H1 (cell line): ENCODE measurements around the gene POU5F1.

Experiments used
- BACH1 ChIP-seq: IDR thresholded peaks from 2 replicates; pipeline ENCODE4 v1.6.1; 2012; ENCODE audit warnings: low read length, improper control_type of control experiment
- CTCF ChIP-seq, 3 experiments: IDR thresholded peaks; 1 replicate in 2 of 3; 2 replicates in 1 of 3; pipeline versions ENCODE4 v1.5.1 to v1.6.1; 2011; ENCODE audit warnings: low read length in 3 of 3, mild to moderate bottlenecking in 3 of 3, inconsistent platforms in 2 of 3, low read depth in 1 of 3, moderate library complexity in 1 of 3; ENCODE audit not compliant: insufficient read depth in 1 of 3; ENCODE audit errors: control extremely low read depth in 1 of 3
- EP300 ChIP-seq, 2 experiments: IDR thresholded peaks; 1 replicate in 1 of 2; 2 replicates in 1 of 2; pipeline ENCODE4 v1.6.1; 2011 to 2012; ENCODE audit warnings: low read depth in 2 of 2, low read length in 2 of 2, mild to moderate bottlenecking in 2 of 2, borderline replicate concordance in 1 of 2, inconsistent platforms in 1 of 2, moderate library complexity in 1 of 2
- MAX ChIP-seq: IDR thresholded peaks from 2 replicates; pipeline ENCODE4 v1.6.1; 2012; ENCODE audit warnings: inconsistent platforms
- POLR2AphosphoS5 ChIP-seq: IDR thresholded peaks from 2 replicates; pipeline ENCODE4 v1.6.1; 2011; ENCODE audit warnings: low read depth, low read length
- POU5F1 ChIP-seq: IDR thresholded peaks from 2 replicates; pipeline ENCODE4 v1.6.1; 2011; ENCODE audit warnings: low read depth, mild to moderate bottlenecking, low read length, moderate library complexity
- RAD21 ChIP-seq, 2 experiments: IDR thresholded peaks in 1 of 2; conservative IDR thresholded peaks in 1 of 2; 2 replicates each; pipeline ENCODE4 v1.6.1; 2011; ENCODE audit warnings: low read depth in 2 of 2, low read length in 2 of 2, improper control_type of control experiment in 1 of 2, inconsistent platforms in 1 of 2, mild to moderate bottlenecking in 1 of 2, moderate library complexity in 1 of 2
- RFX5 ChIP-seq: IDR thresholded peaks from 2 replicates; pipeline ENCODE4 v1.6.1; 2011; ENCODE audit warnings: low read depth, low read length, improper control_type of control experiment, borderline replicate concordance
- YY1 ChIP-seq: IDR thresholded peaks from 2 replicates; pipeline ENCODE4 v1.6.1; 2011; ENCODE audit warnings: low read depth, mild to moderate bottlenecking, low read length
- TF ChIP-seq, protein P1 (sequence below): IDR thresholded peaks from 2 replicates; pipeline ENCODE4 v1.6.1; 2012; ENCODE audit warnings: low read length, inconsistent platforms

- no peak for TF ChIP-seq POU5F1
- no peak for TF ChIP-seq EP300 (IDR thresholded peaks at IDR 0.05; ENCODE audit: borderline replicate concordance in 1 of 2, low read depth in 2 of 2, low read length in 2 of 2)
- TF ChIP-seq YY1: no peak
- no peak for TF ChIP-seq CTCF (IDR thresholded peaks at IDR 0.05; ENCODE audit: control extremely low read depth in 1 of 3, insufficient read depth in 1 of 3, low read depth in 1 of 3, low read length in 3 of 3)
- TF ChIP-seq, protein P1, sequence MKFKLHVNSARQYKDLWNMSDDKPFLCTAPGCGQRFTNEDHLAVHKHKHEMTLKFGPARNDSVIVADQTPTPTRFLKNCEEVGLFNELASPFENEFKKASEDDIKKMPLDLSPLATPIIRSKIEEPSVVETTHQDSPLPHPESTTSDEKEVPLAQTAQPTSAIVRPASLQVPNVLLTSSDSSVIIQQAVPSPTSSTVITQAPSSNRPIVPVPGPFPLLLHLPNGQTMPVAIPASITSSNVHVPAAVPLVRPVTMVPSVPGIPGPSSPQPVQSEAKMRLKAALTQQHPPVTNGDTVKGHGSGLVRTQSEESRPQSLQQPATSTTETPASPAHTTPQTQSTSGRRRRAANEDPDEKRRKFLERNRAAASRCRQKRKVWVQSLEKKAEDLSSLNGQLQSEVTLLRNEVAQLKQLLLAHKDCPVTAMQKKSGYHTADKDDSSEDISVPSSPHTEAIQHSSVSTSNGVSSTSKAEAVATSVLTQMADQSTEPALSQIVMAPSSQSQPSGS: no peak
- no peak for TF ChIP-seq RAD21 (IDR thresholded peaks at IDR 0.05 in 1 of 2, conservative IDR thresholded peaks at IDR 0.05 in 1 of 2; ENCODE audit: low read depth in 2 of 2, low read length in 2 of 2)
- TF ChIP-seq POLR2AphosphoS5: no peak
- no peak for TF ChIP-seq BACH1
- no peak for TF ChIP-seq MAX
- TF ChIP-seq RFX5: no peak
Observed at GRCh38 chr6:31210741-31211532, 40.5 kb upstream of the POU5F1 start.
